GM21825 (cell line): ENCODE data around the gene GRIP1.

Source experiments
- ATAC-seq: cut with Tn5 transposase; IDR thresholded peaks from one replicate; pipeline ENCODE4 v1.9.1; 2021; ENCODE audit warnings: mild to moderate bottlenecking, moderate library complexity; ENCODE audit not compliant: unreplicated experiment

The GRIP1 gene

GRCh38 chr12:66678338-66679275 lies at the start of gene GRIP1:
TSS of gene GRIP1 (minus strand) at chr12:66679076. CDS start at chr12:66678904, 172 bp downstream.
- no peak for ATAC-seq

GRCh38 chr12:66726556-66726955 lies 47.7 kb upstream of the GRIP1 start:
- ATAC-seq: no peak

- no peak for ATAC-seq
Observed at GRCh38 chr12:66725031-66725430, 46.2 kb upstream of the GRIP1 start.

GRCh38 chr12:66724616-66725015 lies 45.7 kb upstream of the GRIP1 start:
- ATAC-seq: no peak

GRCh38 chr12:66724026-66724425 lies 45.1 kb upstream of the GRIP1 start:
- ATAC-seq: no peak

- ATAC-seq: no peak
Observed at GRCh38 chr12:66719862-66720261, 41.0 kb upstream of the GRIP1 start.

GRCh38 chr12:66717036-66717673 lies 38.3 kb upstream of the GRIP1 start:
- ATAC-seq: no peak

GRCh38 chr12:66716522-66716921 lies 37.6 kb upstream of the GRIP1 start:
- ATAC-seq: no peak

- ATAC-seq: no peak
Observed at GRCh38 chr12:66714709-66715108, 35.8 kb upstream of the GRIP1 start.

GRCh38 chr12:66713984-66714383 lies 35.1 kb upstream of the GRIP1 start:
- no peak for ATAC-seq

- no peak for ATAC-seq
Observed at GRCh38 chr12:66709893-66710292, 31.0 kb upstream of the GRIP1 start.

- no peak for ATAC-seq
Observed at GRCh38 chr12:66709457-66709773, 30.5 kb upstream of the GRIP1 start.

GRCh38 chr12:66708704-66709456 lies 30.0 kb upstream of the GRIP1 start:
- no peak for ATAC-seq

- no peak for ATAC-seq
Observed at GRCh38 chr12:66707002-66707697, 28.3 kb upstream of the GRIP1 start.

GRCh38 chr12:66699738-66700482 lies 21.0 kb upstream of the GRIP1 start:
- no peak for ATAC-seq

GRCh38 chr12:66698558-66698957 lies 19.7 kb upstream of the GRIP1 start:
- no peak for ATAC-seq

- no peak for ATAC-seq
Observed at GRCh38 chr12:66697404-66697803, 18.5 kb upstream of the GRIP1 start.

- ATAC-seq: no peak
Observed at GRCh38 chr12:66694666-66695613, 16.1 kb upstream of the GRIP1 start.

GRCh38 chr12:66693901-66694513 lies 15.1 kb upstream of the GRIP1 start:
- peak; percentile 69 for ATAC-seq
